Stimulated activated naive CD4-positive, alpha-beta T cell (primary cell): Measurements from ENCODE around the gene MAP3K5.
A peak's percentile ranks its signal among the peaks of the same experiment; 100 is the strongest.

ENCODE experiments used
- DNase-seq, 6 experiments: peaks; one replicate each; lab custom pipeline; 2025; lab: John Stamatoyannopoulos, UW

Gene MAP3K5

DNA sequence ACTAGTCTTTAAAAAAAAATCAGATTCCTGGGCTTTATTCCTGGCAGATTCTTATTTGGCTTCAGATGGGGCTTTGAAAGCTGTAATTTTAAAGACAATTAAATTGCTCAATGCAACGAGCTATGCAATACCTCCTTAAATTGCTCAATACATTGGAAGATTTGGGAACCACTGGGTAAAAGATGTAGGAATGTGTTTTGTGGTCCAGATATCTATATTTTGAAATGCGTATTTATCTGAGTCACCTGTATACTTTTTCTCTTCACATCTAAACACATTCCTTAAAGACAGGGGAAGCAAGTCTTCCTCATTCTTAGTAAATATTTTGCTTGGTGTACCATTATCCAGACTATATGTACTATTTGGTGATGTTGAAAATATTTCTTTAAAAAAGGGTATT is 212.5 kb downstream of the MAP3K5 start:
- DNase-seq, result no peak

DNA sequence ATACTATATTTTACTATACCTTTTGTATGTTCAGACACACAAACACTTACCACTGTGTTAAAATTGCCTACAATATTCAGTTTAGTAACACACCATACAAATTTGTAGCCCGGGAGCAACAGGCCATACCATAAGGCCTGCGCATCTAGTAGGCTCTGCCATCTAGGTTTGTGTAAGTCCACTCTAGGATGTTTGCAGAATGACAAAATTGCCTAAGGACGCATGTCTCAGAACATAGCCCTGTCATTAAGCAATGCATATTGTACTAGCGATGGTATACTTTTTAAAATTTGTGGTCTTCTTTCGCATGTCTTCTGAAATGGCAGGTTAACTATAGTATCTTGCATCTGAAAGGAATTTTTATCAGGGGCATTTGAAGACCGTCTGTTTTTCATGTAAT is 215.5 kb downstream of the MAP3K5 start:
- no peak for DNase-seq

- DNase-seq, result no peak
These were observed 220.8 kb downstream of the MAP3K5 start for GRCh38 chr6:136571496-136571895.

GRCh38 chr6:136571065-136571464 is 221.2 kb downstream of the MAP3K5 start:
- no peak for DNase-seq

GRCh38 chr6:136568129-136568528 is 224.1 kb downstream of the MAP3K5 start:
- no peak for DNase-seq

DNA sequence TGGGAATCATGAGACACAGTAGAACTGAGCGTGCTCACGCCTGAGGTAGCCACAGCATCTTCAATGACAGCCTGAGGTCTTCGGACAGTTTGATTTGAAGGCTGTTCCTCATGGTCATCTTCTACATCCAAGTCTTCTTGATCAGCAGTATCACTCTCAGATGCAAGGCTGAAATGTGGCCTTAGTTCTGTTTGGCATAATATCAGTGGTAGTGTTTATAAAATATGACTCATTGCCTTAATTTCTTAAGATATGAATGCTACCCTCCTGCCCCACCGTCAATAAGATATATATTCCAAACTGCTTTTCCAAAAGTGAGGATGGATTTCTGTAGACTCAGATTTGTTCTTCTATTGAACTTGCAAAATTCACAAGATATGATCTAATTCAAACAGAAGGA is 224.6 kb downstream of the MAP3K5 start:
- no peak for DNase-seq

DNA sequence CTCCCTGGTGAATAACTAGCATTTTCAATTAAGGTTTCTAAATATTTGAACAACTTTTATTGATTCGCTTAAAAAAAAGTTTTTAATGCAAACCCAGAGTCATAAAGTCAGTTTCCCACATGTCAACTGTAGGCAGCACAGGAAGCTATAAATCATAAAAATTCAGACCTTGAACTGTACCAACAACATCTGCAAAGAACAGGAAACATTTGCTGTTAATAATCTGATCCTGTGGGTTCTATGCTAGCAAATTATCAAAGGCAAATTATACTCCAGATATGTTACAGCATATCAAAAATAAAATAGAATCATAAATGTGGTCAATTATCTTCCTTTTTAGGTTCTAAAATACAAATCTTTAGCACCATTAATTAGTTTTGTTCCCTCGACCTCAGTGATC is 225.4 kb downstream of the MAP3K5 start:
- no peak for DNase-seq

DNA sequence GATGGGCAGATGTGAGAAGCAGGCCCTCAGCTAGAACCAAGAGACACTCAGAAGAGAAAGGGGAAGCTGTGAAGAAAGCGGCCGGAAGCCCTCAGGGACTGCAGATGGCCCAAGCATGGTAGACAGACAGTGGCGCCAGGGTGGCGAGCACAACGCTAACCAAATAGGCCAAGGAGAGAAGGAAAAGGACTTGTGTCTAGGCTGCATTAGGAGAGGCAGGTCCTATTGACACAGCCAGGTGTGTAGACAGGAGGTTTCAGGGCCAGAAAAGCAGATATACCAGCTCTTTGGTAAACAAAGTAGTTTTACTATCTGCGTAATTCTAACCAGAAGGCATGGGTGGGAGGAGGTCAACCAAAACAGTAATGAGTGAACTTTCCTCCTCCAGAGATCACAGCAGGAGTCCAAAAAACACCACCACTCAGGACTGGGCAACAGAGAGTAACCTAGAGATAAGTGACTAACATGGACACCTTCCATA is 226.2 kb downstream of the MAP3K5 start:
- DNase-seq, result no peak

- DNase-seq, result no peak
These were observed 228.1 kb downstream of the MAP3K5 start for GRCh38 chr6:136564180-136564579.

DNA sequence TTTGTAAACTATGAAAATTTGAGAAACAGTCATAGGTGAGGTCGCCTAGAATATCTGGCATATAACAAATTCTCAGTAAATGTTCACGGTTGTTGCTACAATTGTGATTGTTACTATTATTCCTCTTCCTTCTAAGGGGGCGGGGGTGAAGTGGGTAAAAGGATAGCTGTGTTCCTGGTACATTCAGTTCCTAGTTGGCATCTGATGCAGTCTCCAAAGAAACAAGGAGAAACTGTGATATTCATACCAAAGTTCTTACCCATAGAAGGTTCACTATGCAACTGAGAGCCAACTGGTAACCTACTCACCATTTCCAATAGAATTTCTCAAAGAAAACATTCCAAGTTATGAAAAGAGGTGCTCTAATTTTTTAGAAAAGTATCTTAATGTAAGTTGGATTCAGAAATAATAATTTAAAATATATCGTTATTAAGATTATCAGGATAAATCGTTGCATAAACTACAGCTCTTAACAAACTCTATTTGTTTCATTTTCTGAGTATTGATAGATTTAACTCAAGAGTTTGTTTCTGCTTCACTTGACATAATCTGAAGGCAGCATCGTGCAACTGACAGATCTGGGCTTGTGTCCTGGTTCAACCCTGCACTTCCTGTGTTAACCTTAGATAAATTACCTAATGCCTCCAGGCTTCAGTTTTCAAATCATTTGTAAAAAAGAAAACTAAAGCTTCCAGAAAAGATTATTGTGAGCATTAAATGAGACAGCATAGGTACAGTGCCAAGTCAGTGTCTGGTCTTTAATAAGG is 228.7 kb downstream of the MAP3K5 start:
- no peak for DNase-seq

DNA sequence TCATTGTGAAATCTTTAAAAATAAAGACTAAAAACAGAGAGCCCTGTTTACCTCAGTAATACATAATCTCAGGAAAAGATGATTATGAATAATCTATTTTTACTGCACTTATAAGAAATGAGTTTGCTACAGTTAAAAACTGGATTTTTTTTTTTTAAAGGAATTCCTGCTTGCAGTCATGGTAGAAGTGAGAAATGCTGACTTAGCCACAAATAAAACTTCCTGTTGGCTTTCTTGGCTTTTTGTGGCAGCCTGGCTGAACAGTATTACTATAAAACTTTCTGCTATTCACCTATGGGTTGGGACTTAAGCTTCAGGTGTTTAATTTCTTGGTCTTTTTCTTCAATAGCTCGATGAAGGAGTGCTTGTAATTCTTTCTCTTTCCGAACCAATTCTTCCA is 230.1 kb downstream of the MAP3K5 start:
- no peak for DNase-seq

DNA sequence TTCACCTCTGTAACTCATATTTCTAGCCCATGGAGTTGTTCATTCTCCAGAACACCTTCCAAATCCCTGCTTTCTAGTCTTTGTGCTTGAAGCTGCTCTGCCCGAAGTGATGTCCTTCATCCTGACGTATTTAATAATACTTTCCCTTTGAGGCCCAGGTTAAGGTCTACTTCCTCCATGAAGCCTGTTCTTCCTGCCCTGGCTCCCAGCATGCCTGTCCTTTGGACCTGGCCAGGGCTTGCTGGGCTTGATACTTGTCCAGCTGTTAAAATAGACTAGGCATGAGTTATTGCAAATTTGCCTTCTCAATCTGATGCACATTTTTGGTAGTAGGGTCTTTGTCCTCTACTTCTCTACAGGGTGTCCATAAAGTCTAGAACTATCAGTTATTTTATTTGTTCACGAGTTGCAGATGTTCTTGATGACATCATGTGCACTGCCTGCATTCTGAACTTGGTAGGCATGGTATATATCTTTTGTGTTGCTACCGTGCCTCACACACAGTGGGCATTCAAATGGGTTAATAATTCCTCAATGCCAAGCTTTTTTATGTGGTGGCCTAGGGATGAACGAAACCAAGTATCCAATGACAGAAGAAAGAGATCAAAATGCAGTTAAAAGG is 239.0 kb downstream of the MAP3K5 start:
- DNase-seq, result no peak

- DNase-seq, result no peak
These were observed 240.2 kb downstream of the MAP3K5 start for GRCh38 chr6:136552054-136552453.

DNA sequence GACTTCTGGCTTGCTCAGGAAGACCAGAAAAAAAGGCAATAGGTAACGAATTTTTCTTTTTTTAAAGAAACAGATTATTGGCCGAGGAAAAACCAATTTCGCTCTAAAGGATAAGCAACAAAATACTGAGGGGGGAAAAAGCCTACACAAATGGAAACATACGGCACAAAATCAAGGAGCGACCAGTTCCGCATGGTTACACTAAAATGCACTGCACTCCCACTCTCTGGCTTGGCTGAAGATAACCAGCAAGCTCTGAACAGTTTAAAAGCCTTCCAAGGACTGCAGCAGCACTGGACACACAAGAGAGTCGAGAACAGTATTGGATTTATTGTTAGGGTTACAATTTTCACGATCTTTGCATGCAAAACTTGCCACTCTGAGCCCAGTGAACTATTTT is 241.2 kb downstream of the MAP3K5 start:
- no peak for DNase-seq

GRCh38 chr6:136550330-136551071 is 241.8 kb downstream of the MAP3K5 start, which contains the start of gene MAP7:
TSS of gene MAP7 (minus strand) at chr6:136550422. CDS start at chr6:136550408, 14 bp downstream.
- DNase-seq, result peak in 5 of 6 experiments; percentile 35 to 62 (median 49)

DNA sequence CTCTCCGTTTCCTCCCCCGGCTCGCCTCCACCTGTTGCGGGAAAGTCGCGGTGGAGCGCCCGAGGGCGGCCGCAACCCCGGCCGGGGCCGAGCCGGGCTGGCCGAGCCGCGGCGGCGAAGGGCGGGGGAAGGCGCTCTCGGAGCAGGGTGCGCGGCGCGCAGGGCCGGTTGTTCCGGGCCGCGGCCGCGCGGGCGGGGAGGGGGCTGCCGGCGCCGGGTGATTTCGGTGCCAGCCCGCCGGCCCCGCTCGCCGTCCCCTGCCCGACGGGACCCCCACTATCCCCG is 242.3 kb downstream of the MAP3K5 start:
- DNase-seq, result no peak

DNA sequence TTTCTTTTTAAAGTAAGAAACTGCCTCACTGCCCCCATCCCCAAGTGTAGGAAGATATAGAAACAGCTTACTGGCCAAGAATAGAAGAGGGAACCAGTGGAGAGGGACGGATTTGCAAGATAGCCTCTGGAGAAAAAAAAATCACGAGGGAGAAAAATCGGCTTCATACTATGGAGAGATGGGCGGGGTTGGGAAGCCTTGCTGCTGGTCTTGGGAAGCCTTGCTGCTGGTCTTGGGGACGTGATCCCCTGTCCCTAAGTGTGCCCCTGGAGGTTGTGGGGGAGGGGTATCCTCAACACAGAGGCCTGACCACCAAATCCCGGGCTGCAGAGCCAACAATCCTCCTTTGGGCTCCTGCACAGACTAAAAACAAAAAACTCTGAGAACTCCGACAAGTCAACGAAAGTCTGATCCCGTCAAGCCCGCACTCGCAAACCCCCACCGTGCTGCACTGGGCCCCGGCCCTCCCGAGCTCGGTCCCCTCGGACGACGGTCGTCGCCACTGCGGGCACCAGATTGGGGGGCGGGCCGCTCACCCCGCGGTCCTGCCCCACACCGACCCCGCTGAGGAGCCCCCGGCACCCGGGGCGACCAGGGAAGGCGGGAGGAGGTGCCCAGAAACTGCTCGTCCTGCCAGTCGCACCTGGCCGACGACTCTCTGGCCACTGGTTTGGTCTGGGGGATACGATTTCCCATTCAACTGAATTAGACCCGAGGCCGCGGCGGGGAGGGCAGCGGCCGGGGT is 242.8 kb downstream of the MAP3K5 start:
- DNase-seq, result peak in 1 of 6 experiments; percentile 9

- no peak for DNase-seq
These were observed 243.5 kb downstream of the MAP3K5 start for GRCh38 chr6:136548582-136549299.

DNA sequence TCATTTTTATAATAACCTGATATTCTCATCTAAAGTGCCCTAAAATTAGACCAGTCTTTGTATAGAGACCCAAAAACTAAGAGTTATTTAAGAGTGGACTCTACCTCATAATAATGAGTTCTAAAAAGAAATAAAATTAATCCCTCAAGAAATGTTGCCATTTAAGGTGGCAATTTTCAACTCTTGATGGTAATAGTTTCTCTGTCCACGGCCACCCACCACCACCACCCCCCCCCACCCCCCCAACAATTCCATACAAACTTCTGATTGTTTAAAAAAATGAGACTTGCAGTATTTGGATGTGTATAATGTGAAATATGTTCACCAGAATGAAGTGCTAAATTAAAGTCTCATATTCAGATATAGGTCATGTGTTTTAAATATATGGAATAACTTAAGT is 244.4 kb downstream of the MAP3K5 start:
- DNase-seq, result no peak

DNA sequence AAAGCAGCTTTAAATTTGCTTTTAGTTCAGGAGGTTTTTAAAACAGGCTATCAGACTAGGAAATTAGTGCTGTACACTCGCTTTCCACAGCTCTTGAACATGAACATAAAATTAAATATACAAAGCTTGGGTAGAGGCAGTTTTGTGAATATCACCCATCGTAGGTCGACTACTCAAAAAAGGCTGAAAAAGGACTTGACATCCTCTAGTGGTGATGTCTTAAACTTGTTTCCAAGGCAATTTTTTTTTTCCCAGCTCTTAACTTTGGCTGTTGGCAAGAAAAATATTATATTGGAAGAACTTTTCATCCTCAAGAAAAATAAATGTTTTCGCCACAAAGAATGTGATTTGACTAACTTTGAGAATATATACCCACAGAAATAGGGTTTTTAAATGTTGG is 244.9 kb downstream of the MAP3K5 start:
- no peak for DNase-seq

- DNase-seq, result no peak
These were observed 245.9 kb downstream of the MAP3K5 start for GRCh38 chr6:136546331-136546730.

DNA sequence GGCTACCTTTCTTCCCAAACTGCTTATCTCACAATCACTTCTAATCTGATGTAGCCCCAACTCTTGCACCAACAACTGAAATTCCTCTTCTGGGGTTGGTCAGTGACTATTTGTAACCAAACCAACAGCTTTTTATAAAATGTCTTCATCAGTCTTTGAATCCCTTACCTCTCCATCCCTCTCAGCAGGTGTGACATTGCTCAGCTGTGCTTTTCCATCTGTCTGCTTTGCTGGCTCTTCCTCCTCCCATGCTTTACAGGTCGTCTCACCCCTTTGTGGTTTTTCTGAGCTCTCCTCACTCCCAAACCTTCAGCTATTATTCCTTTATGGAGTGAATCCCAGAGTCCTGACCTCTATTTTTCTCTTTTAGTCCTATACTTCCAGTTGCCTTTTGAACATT is 248.0 kb downstream of the MAP3K5 start:
- no peak for DNase-seq
